ENCODE data around the gene FOLR1.

FOLR1 gene

GRCh38 chr11:72224564-72225410, 32.8 kb downstream of the FOLR1 start, which contains the start of gene INPPL1:
Gene INPPL1, plus strand, starts transcription at chr11:72224767. Its CDS starts 218 bp downstream, at chr11:72224985.
- DNase-seq, result peak; percentile 22 to 37

- DNase-seq, result peak; percentile 22 to 35
Measured at GRCh38 chr11:72225411-72225951, 33.5 kb downstream of the FOLR1 start.

- no peak for DNase-seq
Measured at GRCh38 chr11:72226701-72227100, 34.8 kb downstream of the FOLR1 start.

- no peak for DNase-seq
Measured at GRCh38 chr11:72227316-72228228, 35.6 kb downstream of the FOLR1 start.

- DNase-seq, result no peak
Measured at GRCh38 chr11:72228229-72228843, 36.4 kb downstream of the FOLR1 start.

GRCh38 chr11:72228844-72229231, 36.9 kb downstream of the FOLR1 start:
- no peak for DNase-seq

GRCh38 chr11:72229336-72229924, 37.5 kb downstream of the FOLR1 start:
- DNase-seq, result no peak

- DNase-seq, result no peak
Measured at GRCh38 chr11:72229925-72230763, 38.2 kb downstream of the FOLR1 start.

GRCh38 chr11:72230764-72231365, 38.9 kb downstream of the FOLR1 start:
- DNase-seq, result no peak

- no peak for DNase-seq
Measured at GRCh38 chr11:72231396-72232259, 39.7 kb downstream of the FOLR1 start.

- no peak for DNase-seq
Measured at GRCh38 chr11:72232260-72233055, 40.5 kb downstream of the FOLR1 start.

GRCh38 chr11:72233056-72233772, 41.3 kb downstream of the FOLR1 start:
- DNase-seq, result no peak

GRCh38 chr11:72233773-72234513, 42.0 kb downstream of the FOLR1 start:
- DNase-seq, result no peak

GRCh38 chr11:72234514-72234830, 42.5 kb downstream of the FOLR1 start:
- DNase-seq, result no peak

GRCh38 chr11:72234920-72235319, 43.0 kb downstream of the FOLR1 start:
- no peak for DNase-seq

- DNase-seq, result no peak
Measured at GRCh38 chr11:72235351-72236057, 43.6 kb downstream of the FOLR1 start.

- DNase-seq, result no peak
Measured at GRCh38 chr11:72236083-72236697, 44.2 kb downstream of the FOLR1 start.
